ENCODE data around the gene STPG3.
"Not testable (repeated sequence)": the region's sequence is repeated elsewhere in the genome, so short reads cannot be mapped to it uniquely, and the experiment has no call there.

Gene STPG3

DNA sequence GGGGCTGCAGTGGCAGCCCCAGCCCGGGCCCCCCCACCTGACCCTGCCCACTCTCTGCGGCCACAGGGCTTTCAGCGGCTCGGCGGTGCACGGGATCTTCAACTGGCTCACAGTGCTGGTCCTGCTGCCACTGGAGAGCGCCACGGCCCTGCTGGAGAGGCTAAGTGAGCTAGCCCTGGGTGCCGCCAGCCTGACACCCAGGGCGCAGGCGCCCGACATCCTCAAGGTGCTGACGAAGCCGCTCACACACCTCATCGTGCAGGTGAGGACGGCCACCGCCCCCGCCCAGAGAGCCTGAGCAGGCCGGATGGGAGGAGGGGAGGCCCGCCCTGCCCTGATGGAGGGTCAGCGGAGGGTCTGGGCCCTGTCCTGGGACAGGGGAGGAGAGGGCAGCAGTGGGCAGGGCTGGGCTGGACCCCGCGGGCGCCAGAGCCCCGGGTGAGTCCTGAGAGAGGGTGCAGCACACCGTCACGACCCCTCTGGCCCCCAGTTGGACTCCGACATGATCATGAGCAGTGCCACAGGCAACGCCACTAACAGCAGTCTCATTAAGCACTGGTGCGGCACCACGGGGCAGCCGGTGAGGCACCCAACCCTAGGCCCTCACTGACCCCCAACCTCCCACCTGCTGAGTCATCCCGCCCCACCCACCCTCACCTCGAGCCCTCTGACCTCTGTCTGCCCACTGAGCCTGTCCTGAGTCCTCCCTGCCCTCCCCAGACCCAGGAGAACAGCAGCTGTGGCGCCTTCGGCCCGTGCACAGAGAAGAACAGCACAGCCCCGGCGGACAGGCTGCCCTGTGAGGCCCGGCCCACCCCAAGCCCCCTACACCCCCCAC, 17.7 kb upstream of the STPG3 start:
- no peak for DNase-seq (ENCODE audit: low read depth in 2 of 2, low spot score in 1 of 2)

GRCh38 chr9:137234055-137234697, 16.9 kb upstream of the STPG3 start:
- DNase-seq (ENCODE audit: low read depth in 2 of 2, low spot score in 1 of 2) = no peak

- DNase-seq (ENCODE audit: low read depth in 2 of 2, low spot score in 1 of 2) = no peak
Observed at GRCh38 chr9:137234758-137235423, 16.2 kb upstream of the STPG3 start.

- DNase-seq (ENCODE audit: low read depth in 2 of 2, low spot score in 1 of 2) = no peak
Observed at GRCh38 chr9:137235424-137236237, 15.5 kb upstream of the STPG3 start.

DNA sequence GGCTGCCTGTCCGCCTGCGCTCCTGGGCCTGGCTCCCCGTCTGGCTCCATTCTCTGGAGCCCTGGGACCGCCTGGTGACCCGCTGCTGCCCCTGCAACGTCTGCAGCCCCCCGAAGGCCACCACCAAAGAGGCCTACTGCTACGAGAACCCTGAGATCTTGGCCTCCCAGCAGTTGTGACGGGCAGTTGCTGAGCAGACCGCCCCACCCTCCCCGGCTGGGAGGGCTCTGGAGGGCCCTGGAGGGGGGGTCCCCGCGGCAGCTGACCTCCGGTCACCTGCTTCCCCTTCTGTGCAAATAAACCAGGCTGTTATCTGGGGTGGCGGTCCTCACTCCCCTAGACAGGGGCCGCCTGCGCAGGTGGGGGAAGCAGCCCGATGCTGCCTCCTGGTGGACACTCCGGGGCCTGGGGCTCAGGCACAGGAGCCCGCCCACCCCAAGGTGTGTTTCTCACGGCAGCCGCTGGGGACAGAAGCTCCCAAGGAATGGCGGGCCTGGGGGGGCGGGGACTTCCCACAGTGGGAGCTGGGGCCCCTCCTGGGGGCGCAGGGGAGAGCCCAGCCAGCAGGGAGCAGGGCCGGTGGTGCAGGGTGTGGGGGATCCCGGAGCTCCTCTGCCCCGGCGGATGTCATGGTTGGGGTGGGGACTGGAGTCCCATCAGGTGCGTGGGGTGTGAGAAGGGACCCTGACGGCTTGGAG, 14.7 kb upstream of the STPG3 start:
- peak; percentile 78 to 79 for DNase-seq (ENCODE audit: low read depth in 2 of 2, low spot score in 1 of 2)

- no peak for DNase-seq (ENCODE audit: low read depth in 2 of 2, low spot score in 1 of 2)
Observed at GRCh38 chr9:137236936-137237421, 14.1 kb upstream of the STPG3 start.

DNA sequence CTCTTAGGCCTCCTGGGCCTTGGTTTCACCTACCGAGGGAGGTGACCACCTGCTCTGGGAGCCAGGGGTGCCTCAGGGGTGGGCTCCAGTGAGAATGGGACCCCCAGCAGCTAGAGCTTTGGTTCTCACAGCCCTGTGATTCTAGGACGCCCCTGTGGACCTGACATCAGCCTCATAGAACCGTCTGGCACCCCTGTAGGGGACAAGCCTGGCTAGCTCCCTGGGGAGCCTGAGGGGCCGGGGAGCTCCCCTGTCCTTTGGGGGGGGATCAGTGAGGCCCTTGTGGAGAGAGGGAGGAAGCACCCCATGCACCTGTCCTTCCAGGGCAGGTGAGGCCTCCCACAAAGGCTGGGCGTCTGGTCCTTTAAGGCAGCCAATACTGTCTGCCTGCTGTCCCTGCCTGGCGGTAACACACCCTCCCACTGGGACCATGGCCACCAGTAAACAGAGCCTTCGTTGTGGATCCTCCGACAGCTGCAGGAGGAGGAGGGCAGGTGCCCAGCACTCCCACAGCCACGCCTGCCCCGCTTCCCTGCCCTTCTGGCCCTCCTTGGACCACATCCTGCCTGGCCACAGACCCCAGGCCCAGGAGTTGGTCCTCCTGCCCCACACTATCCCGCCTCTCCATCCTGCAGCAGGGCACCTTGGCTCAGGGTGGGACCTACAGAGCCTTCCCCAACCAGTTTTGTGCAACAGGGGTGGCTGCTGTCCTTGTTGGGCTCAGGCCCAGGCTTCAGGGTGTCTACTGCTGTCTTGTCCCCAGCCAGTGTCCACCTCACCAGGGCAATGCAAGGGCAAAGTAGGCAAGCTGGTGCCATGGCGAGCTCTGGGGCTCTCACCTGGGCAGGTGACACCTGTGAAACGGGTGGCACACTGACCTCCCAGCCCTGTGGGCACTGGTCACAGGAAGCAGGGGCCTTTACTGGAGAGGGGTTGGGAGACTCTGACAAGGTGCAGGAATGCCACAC, 13.0 kb upstream of the STPG3 start:
- no peak for DNase-seq (ENCODE audit: low read depth in 2 of 2, low spot score in 1 of 2)

- not testable (repeated sequence) for DNase-seq (ENCODE audit: low read depth in 2 of 2, low spot score in 1 of 2)
Observed at GRCh38 chr9:137239541-137240200, 11.4 kb upstream of the STPG3 start.

DNA sequence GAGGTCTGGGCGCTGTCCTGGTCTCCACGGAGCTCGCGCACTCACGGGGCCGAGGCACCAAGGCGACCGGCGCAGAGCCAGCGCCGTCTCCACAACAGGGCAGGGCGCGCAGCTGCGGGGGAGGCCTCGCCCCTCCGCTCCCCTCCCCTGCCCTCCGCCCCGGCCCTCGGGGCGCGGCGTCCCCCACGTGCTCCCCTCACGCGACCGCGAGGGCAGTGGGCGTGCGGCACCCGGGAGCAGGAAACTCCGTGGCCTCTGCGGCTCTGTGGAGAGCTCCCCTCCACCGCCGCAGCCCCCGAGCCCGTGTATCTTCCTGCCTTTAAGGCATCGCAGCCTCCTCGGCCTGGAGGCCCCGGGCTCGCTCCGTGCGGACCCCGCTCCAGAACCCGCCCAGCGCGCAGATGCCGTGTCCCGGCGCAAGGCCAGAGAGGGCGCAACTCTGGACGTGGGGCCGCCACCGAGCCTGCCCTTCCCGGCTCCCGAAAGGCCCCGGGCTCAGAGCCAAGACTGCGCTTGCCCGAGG, 10.7 kb upstream of the STPG3 start:
- peak; percentile 46 to 58 for DNase-seq (ENCODE audit: low read depth in 2 of 2, low spot score in 1 of 2)

DNA sequence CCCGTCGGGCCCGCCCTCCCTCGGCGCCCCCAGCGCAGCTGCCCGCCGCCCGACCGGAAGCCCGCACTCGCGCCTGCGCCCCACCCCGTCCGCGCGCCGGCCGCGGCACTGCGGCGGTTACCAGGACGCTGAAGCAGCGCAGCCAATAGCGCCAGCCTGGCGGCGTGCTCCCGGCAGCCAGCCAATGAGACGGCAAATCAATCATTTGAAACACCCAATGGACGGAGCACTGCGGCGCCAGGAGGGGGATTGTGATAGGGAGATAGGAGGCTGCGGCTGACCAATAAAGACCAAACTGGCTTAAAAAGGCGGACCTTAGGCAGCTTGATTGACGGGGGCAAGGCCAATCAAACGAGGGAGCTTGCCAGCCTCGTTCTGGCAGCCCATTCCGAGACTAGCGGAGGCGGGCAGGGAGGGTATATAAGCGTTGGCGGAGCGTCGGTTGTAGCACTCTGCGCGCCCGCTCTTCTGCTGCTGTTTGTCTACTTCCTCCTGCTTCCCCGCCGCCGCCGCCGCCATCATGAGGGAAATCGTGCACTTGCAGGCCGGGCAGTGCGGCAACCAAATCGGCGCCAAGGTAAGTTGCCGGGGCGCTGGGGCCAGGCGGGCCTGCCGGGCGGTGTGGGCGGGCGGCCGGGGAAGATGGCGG, 10.1 kb upstream of the STPG3 start, which contains the start of gene TUBB4B:
TSS of gene TUBB4B (plus strand) at position 447 of the 649 bp plus-strand sequence. CDS start at position 521, 74 bp downstream.
- peak; percentile 94 to 96 for DNase-seq (ENCODE audit: low read depth in 2 of 2, low spot score in 1 of 2)

DNA sequence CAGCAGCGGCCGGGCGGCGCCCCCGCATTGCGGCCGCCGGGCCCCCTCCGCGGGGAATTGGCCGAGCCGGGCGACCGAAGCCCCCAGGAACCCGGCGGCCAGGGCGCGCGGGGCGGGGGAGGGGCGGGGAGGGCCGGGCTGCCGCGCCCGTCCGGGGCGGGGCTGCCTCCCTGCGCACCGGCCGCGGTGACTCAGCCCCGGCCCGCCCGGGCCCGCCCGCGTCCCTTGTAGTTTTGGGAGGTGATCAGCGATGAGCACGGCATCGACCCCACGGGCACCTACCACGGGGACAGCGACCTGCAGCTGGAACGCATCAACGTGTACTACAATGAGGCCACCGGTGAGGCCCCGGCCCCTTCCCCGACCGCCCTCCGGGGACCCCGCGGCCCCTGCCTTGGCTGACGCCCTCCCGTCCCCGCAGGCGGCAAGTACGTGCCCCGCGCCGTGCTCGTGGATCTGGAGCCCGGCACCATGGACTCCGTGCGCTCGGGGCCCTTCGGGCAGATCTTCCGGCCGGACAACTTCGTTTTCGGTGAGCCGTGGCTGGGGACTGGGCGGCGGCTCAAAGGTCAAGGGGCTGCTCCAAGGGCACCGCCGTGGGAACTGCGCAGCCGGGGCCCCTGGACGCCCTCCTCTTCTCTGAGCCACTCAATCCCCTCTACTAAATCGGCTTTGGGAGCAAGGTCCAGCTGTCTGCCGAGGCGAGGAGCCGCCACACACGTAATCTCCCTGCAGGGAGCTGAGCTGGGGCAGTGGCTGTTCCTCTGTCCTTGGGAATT, 9.4 kb upstream of the STPG3 start:
- DNase-seq (ENCODE audit: low read depth in 2 of 2, low spot score in 1 of 2) = peak; percentile 41 to 66

GRCh38 chr9:137242269-137243203, 8.6 kb upstream of the STPG3 start:
- no peak for DNase-seq (ENCODE audit: low read depth in 2 of 2, low spot score in 1 of 2)

GRCh38 chr9:137243266-137243625, 7.8 kb upstream of the STPG3 start:
- DNase-seq (ENCODE audit: low read depth in 2 of 2, low spot score in 1 of 2) = not testable (repeated sequence)

- DNase-seq (ENCODE audit: low read depth in 2 of 2, low spot score in 1 of 2) = no peak
Observed at GRCh38 chr9:137243626-137244485, 7.2 kb upstream of the STPG3 start.
